ENCODE data around the gene PAQR3.

The PAQR3 gene

DNA sequence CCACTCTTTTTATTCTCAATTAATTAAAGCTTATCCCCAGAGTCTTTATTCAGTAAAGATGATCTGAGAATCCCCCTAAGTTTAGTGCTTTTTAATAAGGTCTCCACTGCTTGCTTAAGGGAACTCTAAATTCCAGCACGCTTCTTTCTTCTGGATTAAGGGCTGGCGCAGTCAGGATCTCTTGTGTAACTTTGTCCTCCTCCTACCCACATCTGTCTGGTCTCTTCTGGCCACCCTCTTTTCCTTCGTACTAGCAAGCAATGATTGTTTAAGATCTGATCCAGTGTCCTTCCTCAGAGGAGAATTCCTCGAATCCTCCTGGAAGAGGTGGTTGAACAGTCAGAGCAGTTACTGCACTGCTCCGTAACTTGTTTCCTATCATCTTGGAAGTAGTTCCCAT lies 14.0 kb upstream of the PAQR3 start:
- H3F3A ChIP-seq (ENCODE audit: control insufficient read depth, insufficient read depth) = no peaks in the 10 kb centered on the region
- no peaks in the 10 kb centered on the region for H3K36me3 ChIP-seq (ENCODE audit: control insufficient read depth, low read length)
- H3K79me2 ChIP-seq (ENCODE audit: control insufficient read depth, low read length) = no peaks in the 10 kb centered on the region
- no peaks in the 10 kb centered on the region for H3K9me3 ChIP-seq (ENCODE audit: control insufficient read depth, insufficient read depth, low read length)
- no peaks in the 10 kb centered on the region for H3K4me1 ChIP-seq (ENCODE audit: control insufficient read depth, low read length)
- H3K9me2 ChIP-seq (replicated peaks; ENCODE audit: control insufficient read depth, low read length) = no peaks in the 10 kb centered on the region
- no peak overlapping the region for H3K4me2 ChIP-seq (ENCODE audit: low read length)
- no peaks in the 10 kb centered on the region for H4K20me1 ChIP-seq (ENCODE audit: control insufficient read depth, insufficient read depth, low read depth, low read length)
- H3K4me3 ChIP-seq (ENCODE audit: low read length) = no peak overlapping the region
- no peak overlapping the region for H3K27ac ChIP-seq (ENCODE audit: low read depth, low read length)
- H3K27me3 ChIP-seq (ENCODE audit: control insufficient read depth, low read length) = peaks cover 6% of the 10 kb centered on the region
- TF ChIP-seq EZH2phosphoT487 (IDR thresholded peaks at IDR 0.05; ENCODE audit: borderline replicate concordance, low read length) = no peak
- TF ChIP-seq, protein P1, sequence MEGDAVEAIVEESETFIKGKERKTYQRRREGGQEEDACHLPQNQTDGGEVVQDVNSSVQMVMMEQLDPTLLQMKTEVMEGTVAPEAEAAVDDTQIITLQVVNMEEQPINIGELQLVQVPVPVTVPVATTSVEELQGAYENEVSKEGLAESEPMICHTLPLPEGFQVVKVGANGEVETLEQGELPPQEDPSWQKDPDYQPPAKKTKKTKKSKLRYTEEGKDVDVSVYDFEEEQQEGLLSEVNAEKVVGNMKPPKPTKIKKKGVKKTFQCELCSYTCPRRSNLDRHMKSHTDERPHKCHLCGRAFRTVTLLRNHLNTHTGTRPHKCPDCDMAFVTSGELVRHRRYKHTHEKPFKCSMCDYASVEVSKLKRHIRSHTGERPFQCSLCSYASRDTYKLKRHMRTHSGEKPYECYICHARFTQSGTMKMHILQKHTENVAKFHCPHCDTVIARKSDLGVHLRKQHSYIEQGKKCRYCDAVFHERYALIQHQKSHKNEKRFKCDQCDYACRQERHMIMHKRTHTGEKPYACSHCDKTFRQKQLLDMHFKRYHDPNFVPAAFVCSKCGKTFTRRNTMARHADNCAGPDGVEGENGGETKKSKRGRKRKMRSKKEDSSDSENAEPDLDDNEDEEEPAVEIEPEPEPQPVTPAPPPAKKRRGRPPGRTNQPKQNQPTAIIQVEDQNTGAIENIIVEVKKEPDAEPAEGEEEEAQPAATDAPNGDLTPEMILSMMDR (IDR thresholded peaks at IDR 0.05; ENCODE audit: low read depth, low read length, poor library complexity, severe bottlenecking) = no peak

DNA sequence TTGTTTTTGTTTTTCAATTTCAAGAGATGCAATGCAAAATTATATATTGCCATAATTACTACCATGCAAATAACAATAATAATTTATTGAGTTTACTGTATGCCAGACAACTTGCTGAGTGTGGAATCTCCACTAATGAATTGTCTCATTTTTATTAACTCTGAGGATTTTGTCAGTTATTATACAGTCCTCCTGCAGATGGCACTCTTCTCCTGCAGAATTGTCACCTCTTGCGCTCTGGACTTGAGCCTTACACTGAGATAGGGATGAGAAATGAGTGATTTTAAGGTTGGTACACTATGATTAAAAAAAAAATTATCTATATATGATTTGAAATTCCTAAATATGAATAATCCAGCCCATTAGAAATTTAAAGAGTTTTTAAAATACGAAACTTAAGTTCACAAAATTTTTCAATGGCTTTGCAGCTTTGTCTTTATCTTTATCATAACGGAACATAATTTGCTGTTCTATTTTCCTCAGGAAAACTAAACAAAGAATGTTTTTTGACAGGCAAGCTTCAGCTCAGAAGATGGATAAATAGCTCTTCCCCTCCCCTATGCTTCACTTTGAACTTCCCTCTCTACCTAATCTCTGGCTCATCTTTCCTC lies 12.7 kb upstream of the PAQR3 start:
- no peak overlapping the region for H3K4me2 ChIP-seq (ENCODE audit: low read length)
- no peaks in the 10 kb centered on the region for H4K20me1 ChIP-seq (ENCODE audit: control insufficient read depth, insufficient read depth, low read depth, low read length)
- no peaks in the 10 kb centered on the region for H3K79me2 ChIP-seq (ENCODE audit: control insufficient read depth, low read length)
- H3K9me3 ChIP-seq (ENCODE audit: control insufficient read depth, insufficient read depth, low read length) = no peaks in the 10 kb centered on the region
- peaks cover 14% of the 10 kb centered on the region for H3K27me3 ChIP-seq (ENCODE audit: control insufficient read depth, low read length)
- TF ChIP-seq, protein P1 (IDR thresholded peaks at IDR 0.05; ENCODE audit: low read depth, low read length, poor library complexity, severe bottlenecking) = peak; percentile 67
- TF ChIP-seq EZH2phosphoT487 (IDR thresholded peaks at IDR 0.05; ENCODE audit: borderline replicate concordance, low read length) = no peak
- H3K27ac ChIP-seq (ENCODE audit: low read depth, low read length) = no peak overlapping the region
- no peaks in the 10 kb centered on the region for H3K36me3 ChIP-seq (ENCODE audit: control insufficient read depth, low read length)
- no peaks in the 10 kb centered on the region for H3K9me2 ChIP-seq (replicated peaks; ENCODE audit: control insufficient read depth, low read length)
- no peaks in the 10 kb centered on the region for H3F3A ChIP-seq (ENCODE audit: control insufficient read depth, insufficient read depth)
- no peaks in the 10 kb centered on the region for H3K4me1 ChIP-seq (ENCODE audit: control insufficient read depth, low read length)
- no peak overlapping the region for H3K4me3 ChIP-seq (ENCODE audit: low read length)

DNA sequence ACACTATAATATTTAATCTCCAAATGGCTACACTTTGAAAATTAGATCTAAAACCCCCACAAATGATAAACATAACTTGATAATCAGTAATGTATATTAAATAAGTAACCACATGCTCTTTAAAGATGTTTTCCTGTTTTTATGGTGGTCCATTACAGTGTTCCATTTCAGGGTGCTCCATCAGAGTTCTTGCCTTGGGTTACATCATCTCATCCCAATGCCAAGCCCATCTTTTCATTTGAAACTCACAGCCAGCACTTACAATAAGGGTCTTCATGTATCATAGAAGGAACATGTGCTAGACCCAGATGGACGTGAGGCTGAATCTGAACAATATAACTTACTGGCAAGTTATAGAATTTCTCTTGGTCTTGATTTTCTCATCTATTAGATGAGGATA lies 10.5 kb upstream of the PAQR3 start:
- Histone ChIP-seq H3K4me3 (ENCODE audit: low read length) (no peak overlapping the region), H3K36me3 (ENCODE audit: control insufficient read depth, low read length) (no peaks in the 10 kb centered on the region), H3F3A (ENCODE audit: control insufficient read depth, insufficient read depth) (no peaks in the 10 kb centered on the region), H3K9me2 (replicated peaks; ENCODE audit: control insufficient read depth, low read length) (no peaks in the 10 kb centered on the region), H3K9me3 (ENCODE audit: control insufficient read depth, insufficient read depth, low read length) (0 out of 2 replicates have a peak, but pooled peaks cover 5% of the 10 kb centered on the region), H3K4me2 (ENCODE audit: low read length) (no peak overlapping the region), H3K27ac (ENCODE audit: low read depth, low read length) (no peak overlapping the region), H3K4me1 (ENCODE audit: control insufficient read depth, low read length) (no peaks in the 10 kb centered on the region), H3K79me2 (ENCODE audit: control insufficient read depth, low read length) (no peaks in the 10 kb centered on the region), H4K20me1 (ENCODE audit: control insufficient read depth, insufficient read depth, low read depth, low read length) (no peaks in the 10 kb centered on the region), H3K27me3 (ENCODE audit: control insufficient read depth, low read length) (peaks cover 20% of the 10 kb centered on the region)
- no peak for TF ChIP-seq EZH2phosphoT487 (IDR thresholded peaks at IDR 0.05; ENCODE audit: borderline replicate concordance, low read length)
- TF ChIP-seq, protein P1 (IDR thresholded peaks at IDR 0.05; ENCODE audit: low read depth, low read length, poor library complexity, severe bottlenecking) = no peak
